Right lobe of liver (tissue), 4 donors: ENCODE data around the gene PTPRD.

Experiments
- CTCF ChIP-seq, 4 donors: fragments of 200-600 bp in 3 of 4; fragments of 450-650 bp in 1 of 4; IDR thresholded peaks; one replicate each; pipeline versions ENCODE4 v1.5.1 to v1.8.0; 2016 to 2022; ENCODE audit warnings: antibody characterized with exemption in 4 of 4, mild to moderate bottlenecking in 2 of 4
- POLR2A ChIP-seq: fragments of 450-650 bp; IDR thresholded peaks from one replicate; pipeline ENCODE4 v1.6.1; 2017; ENCODE audit warnings: antibody characterized with exemption, mild to moderate bottlenecking
- donor health status: DM: no; HTN: no; CAD: no.
- donor health status: DM: no; HTN: no; CAD: no.
- donor health status: DM: no; HTN: yes; CAD: no.

- TF ChIP-seq CTCF (IDR thresholded peaks at IDR 0.05) (no peak), POLR2A (no peak)
Measured at GRCh38 chr9:8613346-8613825, 1999.4 kb downstream of the PTPRD start.
